Neural progenitor cell (in vitro differentiated cells): Measurements from ENCODE around the gene PRKAG2.

ENCODE experiments used
- EZH2 ChIP-seq: fragments of 200-600 bp; sonication (generic); IDR thresholded peaks from 2 replicates; pipeline ENCODE4 v1.6.1; 2017; ENCODE audit warnings: antibody characterized with exemption, mild to moderate bottlenecking, moderate library complexity
- TF ChIP-seq, protein P1 (sequence below): fragments of 200-600 bp; sonication (generic); IDR thresholded peaks from 2 replicates; pipeline ENCODE4 v1.5.1; 2017; ENCODE audit warnings: antibody characterized with exemption, mild to moderate bottlenecking

DNA sequence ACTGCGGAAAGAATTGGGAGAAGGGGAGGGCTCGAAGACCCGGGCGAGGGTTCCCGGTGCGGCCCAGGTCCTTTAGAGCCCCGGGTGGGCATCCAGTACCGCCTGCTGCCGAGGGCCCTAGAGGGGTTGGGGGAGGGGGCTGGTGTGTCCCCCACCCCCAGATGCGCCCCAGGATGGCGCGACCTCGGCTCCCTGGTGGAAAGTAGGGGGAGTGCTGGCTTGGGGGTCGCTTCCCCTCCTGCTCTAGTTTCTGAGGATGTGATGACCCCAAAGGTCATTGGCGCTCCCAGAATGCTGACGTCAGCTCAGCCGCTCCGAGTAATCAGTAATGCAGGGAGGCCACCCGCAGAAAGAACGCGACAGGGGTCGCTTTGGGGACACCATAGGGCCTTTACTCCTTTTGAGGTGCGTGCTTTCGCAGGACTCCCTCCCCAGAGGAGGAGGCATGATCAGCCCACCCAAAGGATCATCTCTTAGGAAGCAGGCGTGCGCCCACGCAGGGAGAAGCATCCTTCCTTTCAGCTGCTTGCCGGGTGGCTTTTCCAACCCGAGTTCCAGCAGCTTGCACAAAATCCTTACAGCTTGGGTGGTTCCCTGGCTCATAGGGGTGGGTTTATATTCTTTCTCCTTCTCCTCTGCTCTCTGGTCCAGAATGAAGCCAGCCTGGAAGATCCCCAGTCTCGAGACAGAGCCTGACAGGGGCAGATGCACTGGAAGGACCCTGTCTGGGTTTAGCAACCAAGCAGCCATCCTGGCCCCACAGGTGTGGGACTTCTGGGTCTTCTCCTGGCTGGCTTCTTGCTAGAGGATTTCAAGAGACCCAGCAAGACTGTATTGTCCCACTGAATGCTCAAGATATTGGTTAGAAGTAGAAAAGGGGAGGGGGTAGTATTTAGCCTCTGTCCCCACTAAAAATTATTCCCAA, 1.3 kb upstream of the PRKAG2 start:
- TF ChIP-seq, protein P1, sequence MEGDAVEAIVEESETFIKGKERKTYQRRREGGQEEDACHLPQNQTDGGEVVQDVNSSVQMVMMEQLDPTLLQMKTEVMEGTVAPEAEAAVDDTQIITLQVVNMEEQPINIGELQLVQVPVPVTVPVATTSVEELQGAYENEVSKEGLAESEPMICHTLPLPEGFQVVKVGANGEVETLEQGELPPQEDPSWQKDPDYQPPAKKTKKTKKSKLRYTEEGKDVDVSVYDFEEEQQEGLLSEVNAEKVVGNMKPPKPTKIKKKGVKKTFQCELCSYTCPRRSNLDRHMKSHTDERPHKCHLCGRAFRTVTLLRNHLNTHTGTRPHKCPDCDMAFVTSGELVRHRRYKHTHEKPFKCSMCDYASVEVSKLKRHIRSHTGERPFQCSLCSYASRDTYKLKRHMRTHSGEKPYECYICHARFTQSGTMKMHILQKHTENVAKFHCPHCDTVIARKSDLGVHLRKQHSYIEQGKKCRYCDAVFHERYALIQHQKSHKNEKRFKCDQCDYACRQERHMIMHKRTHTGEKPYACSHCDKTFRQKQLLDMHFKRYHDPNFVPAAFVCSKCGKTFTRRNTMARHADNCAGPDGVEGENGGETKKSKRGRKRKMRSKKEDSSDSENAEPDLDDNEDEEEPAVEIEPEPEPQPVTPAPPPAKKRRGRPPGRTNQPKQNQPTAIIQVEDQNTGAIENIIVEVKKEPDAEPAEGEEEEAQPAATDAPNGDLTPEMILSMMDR = no peak
- peak; percentile 20 for TF ChIP-seq EZH2
